NT2/D1 (cell line): ENCODE results near the gene GRK5.

Experiments
- SUZ12 ChIP-seq: IDR thresholded peaks from 2 replicates; pipeline ENCODE4 v1.6.1; 2011; ENCODE audit not compliant: insufficient read length, insufficient read depth; ENCODE audit errors: extremely low read depth
- YY1 ChIP-seq: IDR thresholded peaks from 2 replicates; pipeline ENCODE4 v1.6.1; 2011; ENCODE audit not compliant: insufficient read length, insufficient read depth
- ZNF274 ChIP-seq: IDR thresholded peaks from 2 replicates; pipeline ENCODE4 v1.6.1; 2011; ENCODE audit warnings: mild to moderate bottlenecking, low read depth, low read length

DNA sequence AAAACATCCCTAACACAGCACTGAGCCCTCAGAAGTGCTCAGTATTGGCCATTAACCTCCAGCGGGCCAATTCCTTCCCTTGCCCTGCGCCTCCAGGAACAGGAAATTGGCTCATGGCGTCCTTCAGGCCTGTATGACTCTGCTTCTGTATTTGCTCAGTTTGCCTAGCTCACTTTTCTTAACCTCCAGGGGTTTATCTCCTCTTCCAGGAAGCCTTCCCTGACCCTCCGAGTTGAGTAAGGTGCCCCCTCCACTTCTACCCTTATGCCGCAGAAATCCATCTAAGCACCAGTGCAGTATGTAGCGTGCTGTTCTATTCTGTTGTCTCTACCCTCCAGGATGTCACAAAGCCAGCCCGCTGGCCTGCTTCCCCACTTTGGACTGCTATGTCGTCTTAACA, 40.8 kb upstream of the GRK5 start:
- TF ChIP-seq ZNF274 (no peak), SUZ12 (no peak), YY1 (no peak)
